Anterior cingulate cortex (tissue), 58 donors: ENCODE data around the gene TAS1R3.

Source experiments
- DNase-seq, 58 donors: peaks; one replicate each; lab custom pipeline; 2025; lab: John Stamatoyannopoulos, UW

The TAS1R3 gene

GRCh38 chr1:1294250-1294890 is 36.7 kb upstream of the TAS1R3 start:
- no peak for DNase-seq

GRCh38 chr1:1295154-1295923 is 35.7 kb upstream of the TAS1R3 start:
- DNase-seq, result no peak

- DNase-seq, result no peak
Measured at GRCh38 chr1:1296070-1297061, 34.7 kb upstream of the TAS1R3 start.

GRCh38 chr1:1297802-1298424 is 33.2 kb upstream of the TAS1R3 start:
- no peak for DNase-seq

GRCh38 chr1:1298861-1299685 is 32.0 kb upstream of the TAS1R3 start:
- DNase-seq, result peak in 56 of 58 donors; percentile 19 to 97 (median 86)

GRCh38 chr1:1299686-1300351 is 31.3 kb upstream of the TAS1R3 start:
- DNase-seq, result no peak

- DNase-seq, result no peak
Measured at GRCh38 chr1:1300352-1300739, 30.7 kb upstream of the TAS1R3 start.

- DNase-seq, result no peak
Measured at GRCh38 chr1:1302006-1302430, 29.1 kb upstream of the TAS1R3 start.

GRCh38 chr1:1302951-1303509 is 28.1 kb upstream of the TAS1R3 start:
- peak in 4 of 58 donors; percentile 7 to 33 (median 22) for DNase-seq

- DNase-seq, result peak in 4 of 58 donors; percentile 33 to 59 (median 44)
Measured at GRCh38 chr1:1303736-1304135, 27.3 kb upstream of the TAS1R3 start.

- DNase-seq, result peak; percentile 40 to 96 (median 90)
Measured at GRCh38 chr1:1304331-1305299, 26.5 kb upstream of the TAS1R3 start.

- peak in 26 of 58 donors; percentile 14 to 71 (median 52) for DNase-seq
Measured at GRCh38 chr1:1305300-1306069, 25.6 kb upstream of the TAS1R3 start.

- DNase-seq, result peak in 2 of 58 donors; percentile 9 to 20
Measured at GRCh38 chr1:1306070-1306660, 24.9 kb upstream of the TAS1R3 start.

- DNase-seq, result peak in 7 of 58 donors; percentile 10 to 34 (median 14)
Measured at GRCh38 chr1:1306661-1307260, 24.3 kb upstream of the TAS1R3 start.

- DNase-seq, result peak in 5 of 58 donors; percentile 24 to 63 (median 48)
Measured at GRCh38 chr1:1307261-1307922, 23.7 kb upstream of the TAS1R3 start.
